GM12875 (cell line): ENCODE measurements around the gene TTLL11.

Experiments
- H3K4me3 ChIP-seq: one replicate; pipeline ENCODE4 v1.5.1; 2011; ENCODE audit warnings: low read depth, low read length, control low read depth
- TF ChIP-seq, protein P1 (sequence below): IDR thresholded peaks from 2 replicates; pipeline ENCODE4 v1.5.1; 2011; ENCODE audit warnings: low read depth, mild to moderate bottlenecking, control low read depth, inconsistent platforms, low read length, moderate library complexity, borderline replicate concordance; ENCODE audit not compliant: insufficient read depth

Gene TTLL11

GRCh38 chr9:122133984-122134535, 41.0 kb upstream of the TTLL11 start:
- TF ChIP-seq, protein P1, sequence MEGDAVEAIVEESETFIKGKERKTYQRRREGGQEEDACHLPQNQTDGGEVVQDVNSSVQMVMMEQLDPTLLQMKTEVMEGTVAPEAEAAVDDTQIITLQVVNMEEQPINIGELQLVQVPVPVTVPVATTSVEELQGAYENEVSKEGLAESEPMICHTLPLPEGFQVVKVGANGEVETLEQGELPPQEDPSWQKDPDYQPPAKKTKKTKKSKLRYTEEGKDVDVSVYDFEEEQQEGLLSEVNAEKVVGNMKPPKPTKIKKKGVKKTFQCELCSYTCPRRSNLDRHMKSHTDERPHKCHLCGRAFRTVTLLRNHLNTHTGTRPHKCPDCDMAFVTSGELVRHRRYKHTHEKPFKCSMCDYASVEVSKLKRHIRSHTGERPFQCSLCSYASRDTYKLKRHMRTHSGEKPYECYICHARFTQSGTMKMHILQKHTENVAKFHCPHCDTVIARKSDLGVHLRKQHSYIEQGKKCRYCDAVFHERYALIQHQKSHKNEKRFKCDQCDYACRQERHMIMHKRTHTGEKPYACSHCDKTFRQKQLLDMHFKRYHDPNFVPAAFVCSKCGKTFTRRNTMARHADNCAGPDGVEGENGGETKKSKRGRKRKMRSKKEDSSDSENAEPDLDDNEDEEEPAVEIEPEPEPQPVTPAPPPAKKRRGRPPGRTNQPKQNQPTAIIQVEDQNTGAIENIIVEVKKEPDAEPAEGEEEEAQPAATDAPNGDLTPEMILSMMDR, result no peak
- no peak overlapping the region for H3K4me3 ChIP-seq

GRCh38 chr9:122133263-122133983, 40.3 kb upstream of the TTLL11 start:
- TF ChIP-seq, protein P1, result no peak

DNA sequence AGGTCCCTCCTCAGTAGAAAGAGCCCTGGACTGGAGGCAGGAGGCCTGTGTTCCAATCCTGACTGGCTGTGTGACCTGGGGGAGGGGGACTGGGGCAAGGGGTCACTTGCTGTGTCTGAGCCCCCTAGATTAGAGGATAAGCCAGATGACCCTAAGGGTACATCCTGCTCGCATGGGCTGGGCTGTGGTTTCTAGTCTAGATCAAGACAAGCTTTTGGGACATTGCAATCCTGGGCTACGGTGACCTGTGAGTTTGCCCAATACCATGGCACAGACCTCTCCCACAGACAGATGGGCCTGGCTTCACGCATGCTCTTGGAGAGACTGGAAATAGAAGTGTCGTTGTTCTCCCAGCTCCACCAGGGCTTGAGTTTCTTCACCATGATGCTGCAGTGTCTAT, 39.4 kb upstream of the TTLL11 start:
- H3K4me3 ChIP-seq, result no peak overlapping the region
- TF ChIP-seq, protein P1, result no peak

More at GRCh38 chr9:122133263-122133983, 40.3 kb upstream of the TTLL11 start:
- no peak overlapping the region for H3K4me3 ChIP-seq

DNA sequence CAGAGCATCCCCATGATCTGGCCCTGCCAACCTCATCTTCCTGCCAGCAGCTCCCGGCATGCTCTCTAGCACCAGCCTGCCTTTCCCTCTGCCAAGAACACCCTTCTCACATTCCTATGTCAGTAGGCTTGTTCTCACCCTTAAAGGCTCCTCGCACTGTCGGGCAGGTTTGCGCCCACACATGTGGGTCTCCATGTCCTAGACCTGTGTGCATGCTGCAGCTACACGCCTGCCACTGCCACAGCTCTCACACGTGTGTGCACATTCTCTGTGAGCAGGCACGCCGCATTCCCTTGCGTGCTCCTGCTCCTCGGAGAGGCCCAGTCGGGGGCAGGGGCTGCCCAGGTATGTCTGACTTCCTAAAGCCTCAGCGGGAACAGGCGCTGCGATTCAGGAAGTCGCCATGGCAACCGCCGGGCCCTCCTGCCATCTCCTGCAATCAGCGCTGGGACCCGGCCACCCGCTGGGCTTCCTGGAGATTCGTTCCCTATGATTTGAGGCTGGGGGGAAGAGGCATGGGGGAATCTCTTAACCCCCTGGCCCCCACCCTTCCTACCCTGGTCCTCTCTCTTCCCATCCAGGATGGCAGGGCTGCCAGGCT, 38.4 kb upstream of the TTLL11 start:
- no peak overlapping the region for H3K4me3 ChIP-seq
- TF ChIP-seq, protein P1, result no peak

DNA sequence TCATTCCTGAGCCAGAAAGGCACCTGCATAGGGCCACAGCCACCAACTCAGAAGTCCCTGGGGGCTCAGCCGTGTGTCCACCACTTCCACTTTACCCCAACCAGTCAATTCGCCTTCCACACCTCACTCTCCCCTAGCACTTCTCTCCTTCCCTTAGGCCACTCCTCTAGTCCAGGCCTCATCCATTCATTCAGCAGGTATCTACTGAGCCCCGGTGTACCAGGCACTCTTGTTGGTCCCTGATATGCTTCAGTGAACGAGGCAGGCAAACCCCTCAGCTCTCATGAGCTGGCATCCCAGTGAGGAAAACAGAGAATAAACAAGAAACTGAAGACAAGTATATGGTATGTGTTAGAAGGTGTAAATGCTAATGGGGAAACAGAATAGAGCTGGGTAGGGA, 37.7 kb upstream of the TTLL11 start:
- TF ChIP-seq, protein P1, result no peak
- H3K4me3 ChIP-seq, result no peak overlapping the region

DNA sequence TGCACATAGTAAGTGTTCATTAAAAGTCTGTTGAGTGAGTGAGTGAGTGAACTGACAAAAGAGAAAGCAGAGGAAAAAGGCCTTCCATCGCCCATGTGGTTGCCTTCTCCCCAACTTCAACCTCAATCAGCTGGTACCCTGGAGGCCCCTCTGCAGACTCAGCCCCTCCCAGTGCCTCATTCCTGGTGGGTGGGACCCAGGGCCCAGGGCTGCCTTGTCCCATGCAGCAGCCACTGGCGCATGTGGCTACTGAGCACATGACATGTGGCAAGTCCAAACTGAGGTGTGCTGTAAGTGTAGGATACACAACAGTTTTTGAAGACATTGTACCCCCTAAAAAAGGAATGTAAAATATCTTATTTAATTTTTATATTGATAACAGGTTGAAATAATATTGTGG, 36.9 kb upstream of the TTLL11 start:
- TF ChIP-seq, protein P1, result no peak
- H3K4me3 ChIP-seq, result no peak overlapping the region

GRCh38 chr9:122128969-122129343, 35.8 kb upstream of the TTLL11 start:
- TF ChIP-seq, protein P1, result no peak
- H3K4me3 ChIP-seq, result no peak overlapping the region
